HG02798 (cell line): Measurements from ENCODE around the gene DOK4.

Source experiments
- ATAC-seq: cut with Tn5 transposase; IDR thresholded peaks from one replicate; pipeline ENCODE4 v1.9.1; 2021; ENCODE audit warnings: mild to moderate bottlenecking; ENCODE audit not compliant: unreplicated experiment, poor library complexity

DOK4 gene

DNA sequence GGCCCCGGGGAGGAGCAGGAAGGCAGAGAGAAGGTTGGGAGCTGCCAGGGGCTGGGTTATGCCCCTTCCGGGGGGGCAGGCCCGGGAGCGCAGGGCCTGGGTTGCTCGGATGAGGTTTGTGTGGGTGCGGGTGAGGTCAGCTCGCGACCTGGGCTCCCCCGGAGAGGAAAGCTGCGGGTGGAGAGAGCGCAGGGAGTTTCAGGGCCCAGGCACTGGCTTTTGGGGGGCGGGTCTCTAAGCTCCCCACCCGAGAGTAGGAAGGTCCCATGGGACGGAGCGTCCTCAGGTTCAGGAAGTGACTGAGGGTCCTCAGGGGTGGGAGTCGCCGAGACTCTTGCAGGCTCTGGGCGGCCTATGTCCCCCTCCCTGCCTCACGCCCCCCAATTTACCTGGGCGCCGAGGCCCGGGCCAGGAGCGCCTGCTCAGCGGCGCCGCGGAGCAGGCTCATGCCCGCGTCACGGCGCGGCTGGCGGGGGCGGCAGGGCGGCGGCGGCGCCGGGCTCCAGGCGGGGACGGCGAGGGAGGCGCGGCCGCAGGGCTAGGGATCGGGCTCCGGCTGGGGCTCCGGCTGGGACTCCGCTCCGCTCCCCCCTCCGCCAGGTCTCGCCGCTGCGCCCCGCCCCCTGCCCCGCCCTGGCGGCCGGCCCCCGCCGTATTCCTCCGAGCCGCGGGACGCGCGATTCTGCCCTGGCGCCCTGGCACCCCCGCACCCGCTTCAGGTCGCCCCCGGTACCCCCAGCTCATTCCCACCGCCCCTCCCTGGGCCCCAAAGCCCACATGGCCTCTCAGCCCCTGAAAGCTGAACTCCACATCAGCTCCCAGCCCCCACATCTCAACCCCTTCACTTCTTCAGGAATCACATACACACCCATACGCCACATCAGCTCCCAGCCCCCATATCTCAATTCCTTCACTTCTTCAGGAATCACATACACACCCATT is at the start of gene DOK4:
Gene DOK4 (minus strand): TSS at position 578 of the 942 bp plus-strand sequence. CDS start 6,986 bp downstream, outside the sequence.
- peak; percentile 92 for ATAC-seq

DNA sequence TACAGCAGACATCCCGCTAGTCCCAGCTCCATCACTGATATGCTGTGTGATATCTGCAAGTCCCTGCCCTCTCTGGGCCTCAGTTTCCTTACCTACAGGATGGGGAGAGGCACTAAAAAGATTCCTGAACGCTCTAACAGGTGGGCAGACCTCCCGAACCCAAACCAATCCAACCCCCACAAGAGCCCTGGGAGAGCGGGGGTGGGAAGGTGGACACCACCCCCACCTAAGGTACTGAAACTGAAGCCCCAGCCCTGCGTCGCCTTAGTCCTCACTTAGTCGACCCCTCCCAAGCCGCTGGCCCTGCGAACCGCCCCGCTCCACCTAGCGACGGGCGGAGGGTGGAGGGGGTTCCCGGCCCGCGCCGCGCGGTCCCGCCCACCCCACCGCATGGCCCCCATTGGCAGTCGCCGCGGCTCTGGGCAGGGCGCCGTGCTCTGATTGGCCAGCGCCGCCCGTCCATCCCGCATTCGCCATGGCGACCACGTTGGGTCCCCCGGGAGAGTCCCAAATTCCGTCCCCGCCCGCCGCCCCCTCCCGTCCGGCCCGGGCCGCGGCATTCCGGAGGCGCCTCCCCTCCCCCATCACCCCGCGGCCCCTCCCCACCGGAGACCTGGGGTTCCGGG is 49.5 kb upstream of the DOK4 start:
- peak; percentile 79 for ATAC-seq

DNA sequence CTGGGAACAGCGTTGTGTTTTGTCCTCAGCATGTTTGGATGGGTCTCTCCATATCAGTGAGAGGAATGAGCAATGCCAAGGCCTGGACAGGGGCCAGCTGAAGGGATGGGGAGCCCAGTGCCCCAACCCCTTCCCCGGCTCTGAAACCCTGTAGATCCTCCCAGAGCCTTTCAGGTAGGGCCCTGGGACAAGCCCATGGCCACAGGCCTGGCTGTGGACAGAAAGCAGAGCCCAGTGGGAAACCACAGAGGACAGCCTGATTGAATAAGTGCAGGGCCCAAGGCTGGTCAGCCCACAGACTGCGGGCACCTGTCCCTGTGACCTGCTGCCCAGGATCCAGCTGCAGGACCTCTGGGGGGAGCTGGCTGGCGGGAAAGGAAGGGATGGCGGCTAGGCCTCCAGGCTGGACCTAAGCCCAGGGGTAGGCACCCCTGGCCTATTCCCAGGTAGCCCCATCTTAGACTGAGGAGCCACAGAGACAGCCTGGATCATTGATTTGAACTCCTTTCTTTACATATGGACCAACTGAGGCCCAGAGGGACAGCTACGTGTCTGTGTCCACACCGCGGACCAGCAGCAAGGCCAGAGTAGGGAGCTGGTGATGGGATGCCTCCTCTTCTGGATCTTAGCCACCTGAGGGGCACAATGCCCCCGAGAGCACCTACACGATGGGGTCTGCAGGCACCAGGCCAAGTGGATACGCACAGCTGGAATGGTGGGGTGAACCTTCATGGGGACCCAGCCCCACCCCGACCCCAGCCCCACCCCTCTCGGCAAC is 48.8 kb upstream of the DOK4 start:
- no peak for ATAC-seq

DNA sequence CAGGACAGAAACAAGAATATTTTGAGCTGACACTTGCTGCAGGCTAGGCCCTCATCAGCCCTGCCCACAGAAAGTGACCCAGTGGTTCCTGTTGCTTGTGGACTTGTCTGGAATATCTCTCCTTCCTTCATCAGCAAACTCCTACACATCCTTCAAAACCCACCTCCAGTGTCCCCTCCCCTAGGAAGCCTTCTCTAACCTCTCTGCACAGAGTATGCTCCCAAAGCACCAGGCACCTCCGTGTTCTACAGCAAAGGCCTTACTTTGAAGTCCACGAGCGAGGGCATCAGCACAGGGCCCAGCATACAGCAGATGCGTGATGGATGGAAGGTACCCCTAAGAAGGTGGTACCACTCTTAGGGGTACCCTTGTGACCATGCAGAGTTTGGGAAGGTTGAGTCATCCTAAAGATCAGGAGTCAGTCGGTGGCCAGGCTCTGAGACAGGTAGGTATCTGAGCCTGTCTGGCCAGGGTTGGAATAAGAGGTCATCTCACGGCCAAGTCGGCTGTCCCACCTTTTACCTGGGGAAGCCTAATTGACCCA is 48.1 kb upstream of the DOK4 start:
- no peak for ATAC-seq

DNA sequence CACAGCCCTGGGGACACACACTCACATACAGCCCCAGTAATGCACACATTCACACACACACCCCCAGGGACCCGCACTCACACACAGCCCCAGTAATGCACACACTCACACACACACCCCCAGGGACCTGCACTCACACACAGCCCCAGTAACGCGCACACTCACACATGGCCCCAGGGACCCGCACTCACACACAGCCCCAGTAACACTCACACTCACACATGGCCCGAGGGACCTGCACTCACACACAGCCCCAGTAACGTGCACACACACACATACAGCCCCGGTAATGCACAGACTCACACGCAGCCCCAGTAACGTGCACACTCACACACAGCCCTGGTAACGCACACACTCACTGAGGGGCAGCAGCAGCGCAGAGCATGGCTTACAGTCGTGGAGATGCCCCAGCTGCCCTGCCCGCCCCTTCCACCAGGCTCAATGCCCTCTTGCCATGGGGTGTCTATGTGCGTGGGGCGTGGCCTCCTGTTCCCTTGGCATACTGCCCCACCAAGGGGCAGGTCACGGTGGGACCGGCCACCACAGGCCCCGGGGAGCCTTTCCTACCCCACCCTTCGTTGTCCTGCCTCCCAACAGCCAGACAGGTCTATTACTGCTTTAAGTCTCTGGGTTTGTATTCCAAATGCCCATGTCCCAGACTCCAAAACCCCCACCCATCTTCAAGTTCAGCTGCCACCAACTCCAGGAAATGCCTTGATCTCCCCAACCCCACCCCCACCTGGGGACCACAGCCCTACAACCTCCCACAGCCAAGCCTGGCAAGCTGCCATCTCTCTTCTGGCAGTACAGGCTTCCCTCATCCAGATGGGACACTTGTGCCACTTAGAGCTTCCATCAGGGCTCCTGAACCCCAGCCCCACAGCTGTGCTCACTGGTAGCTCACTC is 47.4 kb upstream of the DOK4 start:
- no peak for ATAC-seq

DNA sequence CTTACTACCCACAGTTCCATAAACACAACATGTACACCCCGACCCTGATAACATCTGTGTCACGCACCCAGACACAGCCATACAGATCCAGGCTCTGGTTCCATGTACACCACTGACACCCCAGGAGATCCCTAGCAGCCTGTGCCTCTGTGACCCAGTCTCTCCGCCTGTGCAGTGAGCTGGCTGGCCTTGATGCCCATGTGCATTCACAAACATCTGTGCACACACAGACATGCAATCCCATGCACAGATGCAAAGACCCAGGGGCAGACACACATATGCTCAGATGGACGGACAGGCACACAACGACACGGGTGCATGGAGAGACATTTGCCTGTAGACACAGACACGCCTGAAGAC is 46.0 kb upstream of the DOK4 start:
- no peak for ATAC-seq

DNA sequence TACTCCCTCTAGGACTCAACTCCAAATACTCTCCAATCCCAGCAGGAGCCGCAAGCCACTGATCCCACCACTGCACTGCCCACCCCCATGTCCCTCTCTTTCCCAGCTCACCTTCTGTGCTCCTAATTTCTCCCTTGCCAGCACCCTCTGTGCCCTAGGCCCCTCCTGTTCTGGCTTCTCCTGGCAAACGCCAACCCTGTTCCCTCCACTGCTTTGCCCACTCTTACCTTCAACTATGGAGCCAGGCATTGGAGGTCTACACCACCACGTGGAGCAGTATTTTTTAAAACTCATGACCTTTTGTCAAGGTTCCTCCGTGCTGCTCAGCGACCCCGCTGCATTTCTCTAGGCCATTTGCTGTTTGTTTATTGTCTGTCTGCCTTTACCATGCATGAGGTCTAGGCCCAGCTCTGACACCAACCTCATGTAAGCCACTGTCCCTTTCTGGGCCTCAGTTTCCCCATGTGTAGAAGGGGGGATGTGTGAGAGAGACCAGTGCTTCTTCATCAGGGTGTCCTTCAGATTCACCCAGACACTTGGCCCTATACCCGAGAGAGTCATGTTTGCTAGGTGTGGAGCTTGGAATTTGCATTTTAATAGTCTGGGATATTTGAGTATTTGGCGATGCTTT is 45.5 kb upstream of the DOK4 start:
- no peak for ATAC-seq

DNA sequence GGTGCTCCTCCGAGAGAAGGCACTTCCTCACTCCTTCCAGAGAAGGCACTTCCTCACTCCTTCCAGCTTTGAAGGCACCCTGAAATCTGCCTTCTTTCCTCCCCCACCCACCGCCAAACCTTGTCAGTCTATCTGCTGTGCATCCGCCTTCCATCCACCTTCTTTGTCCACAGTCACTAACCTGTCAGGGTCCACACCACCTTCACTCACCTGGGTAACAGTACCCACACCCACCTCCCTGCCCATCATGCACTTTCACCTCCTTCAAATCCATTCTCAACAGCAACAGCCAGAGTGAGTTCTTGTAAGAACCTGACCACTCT is 44.9 kb upstream of the DOK4 start:
- no peak for ATAC-seq

DNA sequence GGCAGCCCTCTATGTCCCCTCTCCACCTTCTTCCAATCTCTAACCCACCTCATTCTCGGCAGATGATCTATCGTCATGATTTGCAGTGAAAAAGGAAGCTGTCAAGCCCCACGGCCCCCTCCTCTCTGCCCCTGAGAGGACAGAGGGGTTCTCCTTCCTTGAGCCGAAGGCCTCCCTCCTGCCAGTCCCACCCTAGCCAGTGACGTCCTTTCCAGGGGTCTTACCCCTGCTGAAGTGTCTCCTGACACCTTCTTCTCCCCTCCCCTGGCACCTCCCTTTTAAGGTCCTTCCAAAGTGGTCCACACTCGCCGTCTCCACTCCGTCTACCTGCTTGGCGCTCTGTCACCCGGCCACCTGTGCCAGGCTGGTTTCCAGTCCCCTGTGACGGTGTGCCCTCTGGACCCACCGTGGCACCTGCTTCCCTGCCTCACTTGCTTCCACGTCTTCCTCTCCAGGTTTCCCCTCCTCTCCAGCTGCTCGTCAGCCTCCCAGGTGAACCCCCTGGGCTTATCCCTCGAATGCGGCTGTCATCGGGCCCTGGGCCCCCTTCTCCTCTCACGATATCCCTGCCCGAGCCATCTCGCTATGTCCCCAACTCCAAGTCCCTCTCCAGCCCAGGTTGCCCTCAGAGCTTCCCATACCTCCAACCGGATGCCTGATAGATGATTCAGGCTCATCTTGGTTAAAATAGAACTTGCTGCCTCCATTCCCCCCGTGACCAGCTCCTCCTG is 44.4 kb upstream of the DOK4 start:
- no peak for ATAC-seq

DNA sequence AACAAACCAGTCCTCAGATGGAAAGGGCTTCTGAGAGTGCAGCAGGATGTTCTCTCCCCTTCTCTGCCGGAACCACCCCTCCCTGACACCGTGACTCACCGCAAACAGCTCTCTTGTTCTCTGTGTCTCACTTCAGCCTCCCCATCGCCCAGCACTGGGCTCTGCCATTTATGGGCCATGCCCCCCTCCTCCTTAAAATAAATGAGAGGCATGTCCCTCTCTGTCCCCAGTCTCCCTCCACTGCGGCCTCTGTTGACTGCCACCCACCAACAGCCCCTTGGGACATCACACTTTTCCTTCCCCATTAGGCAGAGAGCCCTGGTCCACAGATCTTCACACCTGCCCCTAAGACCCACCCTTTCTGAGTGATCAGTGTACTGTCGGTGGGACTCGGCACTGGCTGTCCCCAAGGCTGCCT is 43.8 kb upstream of the DOK4 start:
- peak; percentile 61 for ATAC-seq

DNA sequence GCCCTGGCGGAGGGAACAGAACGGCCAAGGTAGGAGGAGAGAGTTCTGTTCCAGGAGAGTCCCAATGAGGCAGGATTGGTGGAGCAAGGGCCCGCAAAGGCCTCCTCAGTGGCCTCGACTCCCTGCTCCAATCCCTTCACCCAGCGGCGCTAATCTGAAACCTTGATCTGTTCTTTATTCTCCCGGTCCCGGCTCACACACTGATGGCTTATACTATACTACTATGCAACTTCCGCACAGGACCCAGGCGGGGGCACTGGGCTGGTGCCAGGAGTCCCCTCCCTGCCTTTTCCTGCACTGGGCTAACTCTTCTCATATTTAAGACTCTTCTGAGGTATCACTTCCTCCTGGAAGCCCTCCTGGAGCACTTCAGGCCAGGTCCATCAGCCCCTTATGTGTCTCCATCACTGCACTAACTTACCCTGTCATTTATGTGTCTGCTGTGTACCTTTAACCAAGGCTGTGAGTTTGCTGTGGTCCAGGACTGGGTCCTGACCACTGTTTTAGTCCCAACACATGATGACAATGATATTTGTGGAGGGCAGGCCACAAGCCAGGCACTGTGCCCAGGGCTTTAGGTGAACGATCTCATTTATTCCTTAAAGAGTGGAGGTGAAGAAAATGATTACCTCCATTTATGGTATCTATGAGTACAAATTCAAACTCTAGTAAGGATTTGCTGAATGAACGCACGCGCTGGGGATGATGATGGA is 43.3 kb upstream of the DOK4 start:
- no peak for ATAC-seq

DNA sequence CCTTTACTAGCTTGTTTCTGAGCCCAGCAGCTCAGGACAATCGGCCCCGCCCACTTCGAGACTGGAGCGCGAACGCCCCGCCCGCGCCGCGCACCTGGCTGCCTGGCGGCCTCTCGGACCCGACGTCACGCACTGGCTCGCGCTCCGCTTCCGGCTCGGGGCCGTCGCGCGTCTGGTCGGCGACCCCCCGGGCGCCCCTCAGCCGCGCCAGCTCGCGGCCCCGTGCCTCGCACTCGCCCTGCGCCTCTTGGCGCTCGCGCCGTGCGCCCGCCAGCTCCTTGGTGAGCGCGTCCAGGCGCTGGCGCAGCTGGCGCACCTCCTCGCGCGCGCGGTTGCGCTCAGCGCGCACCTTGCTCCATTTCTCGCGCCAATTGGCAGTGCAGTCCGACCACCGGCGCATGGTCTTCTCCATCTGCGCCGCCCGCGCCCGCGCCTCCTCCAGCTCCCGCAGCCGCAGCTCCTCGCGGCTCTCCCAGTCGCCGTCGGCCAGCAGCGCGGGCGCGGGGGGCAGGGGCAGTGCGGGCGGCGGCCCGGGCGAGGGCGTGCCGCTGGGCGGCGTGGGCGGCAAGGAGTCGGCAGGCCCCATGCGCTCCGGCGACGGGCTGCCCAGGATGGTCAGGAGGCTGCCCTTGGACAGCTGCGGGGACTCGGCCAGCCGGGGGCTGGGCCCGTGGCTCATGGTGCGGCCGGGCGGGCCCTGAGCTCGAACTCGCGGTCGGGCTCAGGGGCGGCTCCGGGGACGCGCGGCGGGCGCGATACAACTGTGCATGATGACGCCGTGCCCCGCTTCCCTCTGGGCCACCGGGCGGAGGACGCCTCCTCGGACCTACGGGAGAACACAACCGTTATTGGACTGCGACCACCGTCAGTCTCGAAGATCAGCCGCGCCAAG is 42.5 kb upstream of the DOK4 start:
- ATAC-seq, result no peak

DNA sequence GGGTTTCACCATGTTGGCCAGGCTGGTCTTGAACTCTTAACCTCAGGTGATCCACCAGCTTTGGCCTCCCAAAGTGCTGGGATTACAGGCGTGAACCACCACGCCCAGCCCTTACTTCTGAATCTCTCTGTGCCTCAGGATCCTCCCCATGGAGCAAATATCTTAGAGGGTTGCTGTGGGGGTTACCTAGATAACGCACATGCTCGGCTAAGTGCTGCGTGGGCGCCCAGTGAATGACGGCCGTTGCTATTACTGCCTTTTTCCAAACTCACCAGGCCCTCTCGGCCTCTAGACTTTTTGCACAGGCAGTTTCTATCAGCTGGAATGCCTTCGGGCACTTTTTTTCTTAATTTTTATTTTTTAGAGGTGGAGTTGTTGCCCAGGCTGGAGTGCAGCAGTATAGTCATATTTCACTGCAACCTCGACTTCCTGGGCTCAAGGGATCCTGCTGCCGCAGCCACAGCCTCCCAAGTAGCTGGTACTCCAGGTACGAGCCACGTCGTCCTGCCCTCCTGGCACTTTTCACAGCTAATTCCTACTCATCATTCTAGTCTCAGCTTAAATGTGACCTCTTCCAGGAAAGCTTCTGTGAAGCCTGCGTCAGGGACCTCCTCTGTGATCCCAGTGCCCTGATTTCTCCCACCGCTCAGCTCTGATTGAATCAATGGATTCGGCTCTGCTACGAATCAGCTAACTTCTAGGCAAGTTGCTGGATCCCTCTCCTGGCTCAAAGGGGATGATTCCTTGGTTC is 41.5 kb upstream of the DOK4 start:
- no peak for ATAC-seq

DNA sequence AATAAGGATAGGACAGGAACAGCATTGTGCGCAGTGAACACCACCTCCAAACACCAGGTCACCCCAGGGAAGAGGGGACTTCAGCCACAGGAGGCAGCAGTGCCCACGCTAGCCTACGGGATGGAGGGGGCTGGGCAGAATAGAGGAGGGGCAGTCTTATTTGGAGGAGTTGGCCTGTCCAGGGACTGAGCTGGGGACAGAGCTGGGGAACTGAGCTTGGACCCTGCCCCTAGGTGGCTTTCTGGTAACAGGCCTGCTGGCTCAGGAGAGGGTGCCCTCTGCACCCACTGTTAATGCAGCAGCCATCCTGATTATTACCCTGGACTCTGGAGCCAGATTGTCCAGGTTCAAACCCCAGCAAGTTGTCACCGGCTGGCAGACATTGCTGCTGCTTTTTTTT is 40.7 kb upstream of the DOK4 start:
- ATAC-seq, result no peak

DNA sequence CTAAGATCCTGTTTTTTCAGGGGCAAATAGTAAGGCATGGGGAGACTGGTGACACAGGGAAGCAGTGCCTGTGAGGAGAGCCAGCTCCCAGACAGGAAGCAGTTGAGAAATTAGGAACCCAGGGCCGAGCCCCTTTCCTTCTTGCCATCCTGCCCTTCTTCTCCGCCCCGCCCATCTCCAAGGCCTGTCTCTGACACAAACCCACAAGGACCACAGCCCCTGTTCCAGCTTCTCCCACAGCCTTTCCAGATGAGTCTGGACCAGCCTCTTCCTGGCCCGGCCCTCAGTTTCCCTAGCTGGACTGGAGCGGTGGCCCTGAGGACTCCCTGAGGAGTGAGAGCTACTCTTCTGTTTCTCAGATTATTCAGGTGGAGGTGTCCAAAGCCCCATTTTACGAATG is 40.2 kb upstream of the DOK4 start:
- ATAC-seq, result no peak

DNA sequence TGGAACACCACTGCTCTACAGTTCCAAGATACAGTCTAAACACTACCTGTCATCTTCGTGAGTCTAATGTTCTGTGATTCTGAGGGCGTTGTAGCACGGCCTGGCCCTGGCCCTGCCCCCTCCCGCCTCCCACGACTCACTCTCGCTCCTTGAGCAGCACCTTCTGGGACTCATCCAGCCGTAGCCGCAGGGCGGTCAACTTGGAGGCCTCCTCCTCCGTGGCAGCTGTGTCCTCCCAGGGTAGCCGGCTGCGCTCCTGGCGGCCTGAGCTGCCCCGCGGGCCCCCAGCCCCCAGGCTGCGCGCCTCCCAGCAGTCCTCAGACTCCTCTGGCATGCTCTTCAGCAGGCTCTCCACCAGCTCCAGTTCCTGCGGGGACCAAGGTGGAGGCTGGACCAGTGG is 39.5 kb upstream of the DOK4 start:
- ATAC-seq, result no peak

DNA sequence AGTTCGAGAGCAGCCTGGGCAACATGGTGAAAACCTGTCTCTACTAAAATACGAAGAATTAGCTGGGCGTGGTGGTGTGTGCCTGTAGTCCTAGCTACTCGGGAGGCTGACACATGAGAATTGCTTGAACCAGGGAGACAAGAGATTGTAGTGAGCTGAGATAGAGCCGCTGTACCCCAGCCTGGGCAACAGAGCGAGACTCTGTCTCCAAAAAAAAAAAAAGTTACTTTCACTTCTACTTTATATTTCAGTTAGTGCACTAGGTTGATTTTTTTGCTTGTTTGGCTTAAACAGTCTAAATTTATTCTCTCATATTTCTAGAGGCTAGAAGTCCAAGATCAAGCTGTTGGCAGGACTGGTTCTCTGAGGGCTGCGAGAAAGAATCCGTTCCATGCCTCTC is 36.7 kb upstream of the DOK4 start:
- no peak for ATAC-seq
